Non-pigmented ciliary epithelial cell (primary cell): Measurements from ENCODE around the gene PLB1.
"Not testable (repeated sequence)": the region's sequence is repeated elsewhere in the genome, so short reads cannot be mapped to it uniquely, and the experiment has no call there.

ENCODE experiments used
- DNase-seq: peaks from one replicate; pipeline ENCODE4 v3.0.0-alpha.2; 2010; ENCODE audit warnings: low read depth

The PLB1 gene

GRCh38 chr2:28533044-28533680 lies 37.3 kb downstream of the PLB1 start:
- no peak for DNase-seq

GRCh38 chr2:28534817-28535216 lies 39.0 kb downstream of the PLB1 start:
- no peak for DNase-seq

GRCh38 chr2:28538134-28538533 lies 42.3 kb downstream of the PLB1 start:
- no peak for DNase-seq

- no peak for DNase-seq
Observed at GRCh38 chr2:28538652-28539051, 42.8 kb downstream of the PLB1 start.

GRCh38 chr2:28539118-28539541 lies 43.3 kb downstream of the PLB1 start:
- no peak for DNase-seq

GRCh38 chr2:28543316-28544035 lies 47.6 kb downstream of the PLB1 start:
- no peak for DNase-seq

- DNase-seq: no peak
Observed at GRCh38 chr2:28544036-28544346, 48.1 kb downstream of the PLB1 start.

- no peak for DNase-seq
Observed at GRCh38 chr2:28544405-28544921, 48.6 kb downstream of the PLB1 start.

GRCh38 chr2:28544922-28545589 lies 49.2 kb downstream of the PLB1 start:
- DNase-seq: no peak

- no peak for DNase-seq
Observed at GRCh38 chr2:28545590-28546200, 49.8 kb downstream of the PLB1 start.

GRCh38 chr2:28546242-28546641 lies 50.4 kb downstream of the PLB1 start:
- DNase-seq: no peak

GRCh38 chr2:28547223-28547860 lies 51.5 kb downstream of the PLB1 start:
- DNase-seq: no peak

GRCh38 chr2:28547906-28548600 lies 52.2 kb downstream of the PLB1 start:
- DNase-seq: no peak

GRCh38 chr2:28550345-28550744 lies 54.5 kb downstream of the PLB1 start:
- DNase-seq: not testable (repeated sequence)

GRCh38 chr2:28552045-28552823 lies 56.4 kb downstream of the PLB1 start:
- no peak for DNase-seq

- DNase-seq: no peak
Observed at GRCh38 chr2:28556303-28556702, 60.4 kb downstream of the PLB1 start.

- DNase-seq: no peak
Observed at GRCh38 chr2:28557389-28558131, 61.7 kb downstream of the PLB1 start.

- DNase-seq: no peak
Observed at GRCh38 chr2:28558158-28558820, 62.4 kb downstream of the PLB1 start.

- no peak for DNase-seq
Observed at GRCh38 chr2:28558918-28559317, 63.1 kb downstream of the PLB1 start.

GRCh38 chr2:28563869-28564268 lies 68.0 kb downstream of the PLB1 start:
- no peak for DNase-seq
